Gastroesophageal sphincter (tissue), 3 donors: ENCODE data around the gene MBTD1.

Experiments used
- EP300 ChIP-seq: sonication (generic); formaldehyde crosslinking; IDR thresholded peaks from one replicate; pipeline ENCODE4 v1.6.1; 2017; ENCODE audit warnings: antibody characterized with exemption, mild to moderate bottlenecking
- POLR2A ChIP-seq, 2 donors: fragments of 450-650 bp; IDR thresholded peaks; one replicate each; pipeline ENCODE4 v1.6.1; 2017; ENCODE audit warnings: antibody characterized with exemption in 2 of 2, mild to moderate bottlenecking in 2 of 2, moderate library complexity in 1 of 2
- POLR2AphosphoS5 ChIP-seq: sonication (generic); formaldehyde crosslinking; IDR thresholded peaks from one replicate; pipeline ENCODE4 v1.6.1; 2017; ENCODE audit warnings: antibody characterized with exemption
- TF ChIP-seq, protein P1 (sequence below), 4 experiments: fragments of 200-600 bp in 2 of 4; fragments of 450-650 bp in 2 of 4; sonication (generic) in 1 of 4; IDR thresholded peaks; one replicate each; pipeline ENCODE4 v1.5.1; 2017 to 2019; ENCODE audit warnings: antibody characterized with exemption in 4 of 4, mild to moderate bottlenecking in 2 of 4, moderate library complexity in 2 of 4

GRCh38 chr17:51258756-51259563 lies 889 bp downstream of the MBTD1 start:
- TF ChIP-seq POLR2AphosphoS5 (no peak), EP300 (no peak), POLR2A (IDR thresholded peaks at IDR 0.05) (no peak)
- TF ChIP-seq, protein P1, sequence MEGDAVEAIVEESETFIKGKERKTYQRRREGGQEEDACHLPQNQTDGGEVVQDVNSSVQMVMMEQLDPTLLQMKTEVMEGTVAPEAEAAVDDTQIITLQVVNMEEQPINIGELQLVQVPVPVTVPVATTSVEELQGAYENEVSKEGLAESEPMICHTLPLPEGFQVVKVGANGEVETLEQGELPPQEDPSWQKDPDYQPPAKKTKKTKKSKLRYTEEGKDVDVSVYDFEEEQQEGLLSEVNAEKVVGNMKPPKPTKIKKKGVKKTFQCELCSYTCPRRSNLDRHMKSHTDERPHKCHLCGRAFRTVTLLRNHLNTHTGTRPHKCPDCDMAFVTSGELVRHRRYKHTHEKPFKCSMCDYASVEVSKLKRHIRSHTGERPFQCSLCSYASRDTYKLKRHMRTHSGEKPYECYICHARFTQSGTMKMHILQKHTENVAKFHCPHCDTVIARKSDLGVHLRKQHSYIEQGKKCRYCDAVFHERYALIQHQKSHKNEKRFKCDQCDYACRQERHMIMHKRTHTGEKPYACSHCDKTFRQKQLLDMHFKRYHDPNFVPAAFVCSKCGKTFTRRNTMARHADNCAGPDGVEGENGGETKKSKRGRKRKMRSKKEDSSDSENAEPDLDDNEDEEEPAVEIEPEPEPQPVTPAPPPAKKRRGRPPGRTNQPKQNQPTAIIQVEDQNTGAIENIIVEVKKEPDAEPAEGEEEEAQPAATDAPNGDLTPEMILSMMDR (IDR thresholded peaks at IDR 0.05), result no peak
